Activated CD4-positive, alpha-beta T cell treated with anti-CD3 and anti-CD28 coated beads for 36 hours (primary cell): ENCODE data around the gene FSTL4. TPM values are rescaled to one million over a fixed set of nuclear protein-coding genes. Genes with fewer than 3 reads are reported as not detected.

Experiments used
- ATAC-seq: fragments of 200-7000 bp; cut with Tn5 transposase; one replicate; pipeline ENCODE4 v1.10.0; 2021; ENCODE audit warnings: mild to moderate bottlenecking, moderate library complexity
- CTCF ChIA-PET: fragments of 350-600 bp; sonication (Branson Sonifier 250); formaldehyde crosslinking; loops from one replicate; lab custom pipeline; 2021; ENCODE audit warnings: antibody characterized with exemption; lab: Charles Lee
- POLR2A ChIA-PET: fragments of 350-600 bp; sonication (Branson Sonifier 250); formaldehyde crosslinking; loops from one replicate; lab custom pipeline; 2021; ENCODE audit warnings: antibody characterized with exemption, inconsistent platforms; lab: Charles Lee
- DNase-seq: peaks from one replicate; pipeline ENCODE4 v3.0.0-alpha.2; 2020
- H3K27ac Mint-ChIP-seq: one replicate; pipeline ENCODE4 v1.8.0; 2021; ENCODE audit warnings: mixed read lengths
- H3K27me3 Mint-ChIP-seq: one replicate; pipeline ENCODE4 v1.8.0; 2021; ENCODE audit warnings: mixed read lengths
- H3K36me3 Mint-ChIP-seq: one replicate; pipeline ENCODE4 v1.8.0; 2021; ENCODE audit warnings: low read depth, mixed read lengths
- H3K4me1 Mint-ChIP-seq: one replicate; pipeline ENCODE4 v1.8.0; 2021; ENCODE audit warnings: mixed read lengths
- H3K4me3 Mint-ChIP-seq: one replicate; pipeline ENCODE4 v1.8.0; 2021; ENCODE audit warnings: mild to moderate bottlenecking, moderate library complexity, mixed read lengths
- H3K9me3 Mint-ChIP-seq: one replicate; pipeline ENCODE4 v1.8.0; 2021; ENCODE audit warnings: low read depth, mixed read lengths
- intact Hi-C, 2 experiments: fragments of 100-400 bp; cut with DNase I in 1 of 2; cut with micrococcal nuclease in 1 of 2; formaldehyde crosslinking; loops; one replicate each; pipeline versions ENCODE4 v1.14.2 to v1.15.1; 2022 to 2024; cut with DNase I, micrococcal nuclease
- total RNA-seq, 2 experiments: library from RNA; stranded (reverse); gene quantifications; one replicate each; pipeline ENCODE4 v1.2.3, GENCODE V29; 2021

FSTL4 gene
- total RNA-seq, 2 experiments from 2014 or later = not detected

GRCh38 chr5:133368916-133369783 is 243.2 kb downstream of the FSTL4 start:
- CTCF ChIA-PET = no interaction called here
- Mint-ChIP-seq H3K9me3 (no peaks in the 10 kb centered on the region), H3K27ac (no peak overlapping the region), H3K4me3 (no peak overlapping the region), H3K27me3 (peaks cover 4% of the 10 kb centered on the region), H3K36me3 (no peaks in the 10 kb centered on the region), H3K4me1 (no peaks in the 10 kb centered on the region)
- POLR2A ChIA-PET = no interaction called here
- ATAC-seq (no peak), DNase-seq (no peak)
- intact Hi-C loops = loop anchor here in 1 of 2 experiments (5.0 kb wide), 2 partner anchors 93 to 257 kb away; no protein-coding TSS in a partner anchor

- no peak for DNase-seq
- no peaks in the 10 kb centered on the region for H3K36me3 Mint-ChIP-seq
- CTCF ChIA-PET = interaction anchor here (0.6 kb wide), 1 partner anchor 1201 kb away, joined by 4 read pairs; no protein-coding TSS in a partner anchor
- POLR2A ChIA-PET = no interaction called here
- no peak overlapping the region for H3K27ac Mint-ChIP-seq
- no peak overlapping the region for H3K4me3 Mint-ChIP-seq
- H3K4me1 Mint-ChIP-seq = no peaks in the 10 kb centered on the region
- intact Hi-C loops = loop anchor here in 1 of 2 experiments (5.0 kb wide), 2 partner anchors 94 to 256 kb away; no protein-coding TSS in a partner anchor
- H3K27me3 Mint-ChIP-seq = no peaks in the 10 kb centered on the region
- no peaks in the 10 kb centered on the region for H3K9me3 Mint-ChIP-seq
- ATAC-seq = no peak
Measured at GRCh38 chr5:133367984-133368383, 244.4 kb downstream of the FSTL4 start.

- Mint-ChIP-seq H3K9me3 (no peaks in the 10 kb centered on the region), H3K27ac (no peak overlapping the region), H3K27me3 (no peaks in the 10 kb centered on the region), H3K4me3 (no peak overlapping the region), H3K4me1 (no peaks in the 10 kb centered on the region), H3K36me3 (no peaks in the 10 kb centered on the region)
- no peak for ATAC-seq
- no peak for DNase-seq
- intact Hi-C loops = loop anchor here in 1 of 2 experiments (5.0 kb wide), 2 partner anchors 95 to 255 kb away; no protein-coding TSS in a partner anchor
- POLR2A ChIA-PET = no interaction called here
- CTCF ChIA-PET = no interaction called here
Measured at GRCh38 chr5:133367071-133367786, 245.1 kb downstream of the FSTL4 start.

GRCh38 chr5:133366438-133366837 is 245.9 kb downstream of the FSTL4 start:
- CTCF ChIA-PET = no interaction called here
- ATAC-seq (no peak), DNase-seq (no peak)
- intact Hi-C loops = loop anchor here in 1 of 2 experiments (5.0 kb wide), 2 partner anchors 96 to 254 kb away; no protein-coding TSS in a partner anchor
- POLR2A ChIA-PET = no interaction called here
- H3K27me3 Mint-ChIP-seq = no peaks in the 10 kb centered on the region
- no peak overlapping the region for H3K4me3 Mint-ChIP-seq
- no peaks in the 10 kb centered on the region for H3K4me1 Mint-ChIP-seq
- no peaks in the 10 kb centered on the region for H3K9me3 Mint-ChIP-seq
- H3K36me3 Mint-ChIP-seq = no peaks in the 10 kb centered on the region
- H3K27ac Mint-ChIP-seq = no peak overlapping the region

- H3K4me3 Mint-ChIP-seq = no peak overlapping the region
- H3K9me3 Mint-ChIP-seq = no peaks in the 10 kb centered on the region
- no peaks in the 10 kb centered on the region for H3K36me3 Mint-ChIP-seq
- POLR2A ChIA-PET = no interaction called here
- intact Hi-C loops = loop anchor here in 1 of 2 experiments (5.0 kb wide), 2 partner anchors 97 to 253 kb away; no protein-coding TSS in a partner anchor
- H3K27me3 Mint-ChIP-seq = no peaks in the 10 kb centered on the region
- CTCF ChIA-PET = no interaction called here
- no peak for DNase-seq
- no peak for ATAC-seq
- H3K4me1 Mint-ChIP-seq = no peaks in the 10 kb centered on the region
- H3K27ac Mint-ChIP-seq = no peak overlapping the region
Measured at GRCh38 chr5:133365738-133366137, 246.6 kb downstream of the FSTL4 start.

- ATAC-seq (no peak), DNase-seq (peak; percentile 36)
- no peak overlapping the region for H3K27ac Mint-ChIP-seq
- no peaks in the 10 kb centered on the region for H3K4me1 Mint-ChIP-seq
- ChIA-PET CTCF (no interaction called here), POLR2A (no interaction called here)
- intact Hi-C loops = loop anchor here in 1 of 2 experiments (5.0 kb wide), 2 partner anchors 97 to 253 kb away; no protein-coding TSS in a partner anchor
- H3K27me3 Mint-ChIP-seq = no peaks in the 10 kb centered on the region
- H3K9me3 Mint-ChIP-seq = no peaks in the 10 kb centered on the region
- H3K4me3 Mint-ChIP-seq = no peak overlapping the region
- H3K36me3 Mint-ChIP-seq = no peaks in the 10 kb centered on the region
Measured at GRCh38 chr5:133364936-133365707, 247.2 kb downstream of the FSTL4 start.

DNA sequence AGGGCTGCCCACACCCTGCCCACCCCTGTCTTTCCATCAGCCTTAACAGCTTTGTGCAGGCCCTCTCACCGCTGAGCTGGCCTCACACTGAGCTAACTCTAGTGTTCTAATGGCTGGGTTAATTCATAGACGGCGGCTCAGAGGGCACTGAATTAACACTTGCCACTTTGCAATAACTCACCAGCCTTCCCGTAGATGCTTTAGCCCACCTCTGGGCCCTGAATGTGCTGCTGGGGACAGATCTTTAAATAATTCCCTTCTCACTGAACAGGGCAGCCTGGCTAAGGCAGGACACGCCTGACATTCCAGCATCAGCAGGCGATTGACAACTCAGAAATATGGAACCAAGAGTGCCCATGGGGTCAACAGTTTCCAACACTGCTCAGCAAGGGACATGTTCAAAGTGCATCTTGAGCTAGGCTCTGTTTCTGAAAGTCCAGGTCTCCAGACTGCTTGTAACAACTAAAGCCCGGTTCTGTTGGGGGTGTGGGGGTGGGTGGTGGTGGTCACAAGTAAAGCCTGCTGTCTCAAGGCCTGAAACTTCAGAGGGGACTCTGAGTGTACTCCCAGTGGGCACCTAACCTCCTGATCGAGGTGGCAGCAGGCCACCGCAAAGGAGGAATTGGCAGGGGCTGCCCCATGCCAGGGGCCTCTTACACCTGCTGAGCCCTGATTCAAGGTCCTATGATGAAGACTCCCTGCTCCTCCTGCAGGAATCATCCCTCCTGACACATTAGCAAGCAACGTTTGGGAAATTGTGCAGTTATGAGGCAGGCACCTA is 248.3 kb downstream of the FSTL4 start:
- ChIA-PET CTCF (interaction anchor here (1.3 kb wide), 1 partner anchor 44 kb away, joined by 3 read pairs; no protein-coding TSS in a partner anchor), POLR2A (no interaction called here)
- Mint-ChIP-seq H3K27ac (no peak overlapping the region), H3K36me3 (no peaks in the 10 kb centered on the region), H3K27me3 (no peaks in the 10 kb centered on the region), H3K4me3 (no peak overlapping the region), H3K9me3 (no peaks in the 10 kb centered on the region), H3K4me1 (no peaks in the 10 kb centered on the region)
- DNase-seq (no peak), ATAC-seq (no peak)
- intact Hi-C loops = no loop called here

DNA sequence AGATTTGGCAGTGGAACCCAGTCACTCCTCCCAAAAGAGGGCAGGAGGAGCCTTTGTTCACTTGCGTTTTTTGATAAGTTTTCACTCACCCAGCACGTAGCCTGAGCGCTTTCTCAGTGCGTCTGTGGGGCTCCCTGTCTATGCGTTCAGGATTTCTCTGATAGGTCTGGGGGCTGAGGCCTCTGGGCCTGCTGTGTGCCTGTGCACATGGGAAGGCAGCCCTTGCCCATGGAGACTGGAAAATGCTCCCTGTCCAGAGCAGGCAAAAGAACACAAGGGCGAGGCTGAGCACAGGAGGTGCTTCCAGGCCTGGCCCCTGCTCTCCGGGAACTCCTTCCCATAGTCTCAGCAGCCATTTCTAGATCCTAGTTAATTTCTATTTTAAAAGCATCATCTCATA is 249.9 kb downstream of the FSTL4 start:
- intact Hi-C loops = no loop called here
- no peak overlapping the region for H3K4me3 Mint-ChIP-seq
- DNase-seq (no peak), ATAC-seq (no peak)
- H3K27ac Mint-ChIP-seq = no peak overlapping the region
- ChIA-PET CTCF (interaction anchor here (1.3 kb wide), 1 partner anchor 43 kb away, joined by 3 read pairs; no protein-coding TSS in a partner anchor), POLR2A (no interaction called here)
- H3K4me1 Mint-ChIP-seq = no peaks in the 10 kb centered on the region
- no peaks in the 10 kb centered on the region for H3K36me3 Mint-ChIP-seq
- H3K27me3 Mint-ChIP-seq = no peaks in the 10 kb centered on the region
- no peaks in the 10 kb centered on the region for H3K9me3 Mint-ChIP-seq

GRCh38 chr5:133361922-133362321 is 250.4 kb downstream of the FSTL4 start:
- intact Hi-C loops = no loop called here
- Mint-ChIP-seq H3K27ac (no peak overlapping the region), H3K4me3 (no peak overlapping the region)

GRCh38 chr5:133360693-133361472 is 251.5 kb downstream of the FSTL4 start:
- Mint-ChIP-seq H3K27me3 (no peaks in the 10 kb centered on the region), H3K4me3 (no peak overlapping the region), H3K9me3 (no peaks in the 10 kb centered on the region), H3K36me3 (no peaks in the 10 kb centered on the region), H3K4me1 (no peaks in the 10 kb centered on the region), H3K27ac (no peak overlapping the region)
- ATAC-seq (no peak), DNase-seq (no peak)
- ChIA-PET CTCF (interaction anchor here (1.0 kb wide), 1 partner anchor 63 kb away, joined by 3 read pairs; no protein-coding TSS in a partner anchor), POLR2A (no interaction called here)
- intact Hi-C loops = no loop called here

More at GRCh38 chr5:133361922-133362321, 250.4 kb downstream of the FSTL4 start:
- no peaks in the 10 kb centered on the region for H3K27me3 Mint-ChIP-seq
- H3K36me3 Mint-ChIP-seq = no peaks in the 10 kb centered on the region
- POLR2A ChIA-PET = no interaction called here
- DNase-seq = no peak
- CTCF ChIA-PET = no interaction called here
- H3K4me1 Mint-ChIP-seq = no peaks in the 10 kb centered on the region
- ATAC-seq = no peak
- H3K9me3 Mint-ChIP-seq = no peaks in the 10 kb centered on the region
